GM21576 (cell line): ENCODE results near the gene RARB.

Experiments
- ATAC-seq: cut with Tn5 transposase; IDR thresholded peaks from one replicate; pipeline ENCODE4 v1.9.1; 2021; ENCODE audit warnings: mild to moderate bottlenecking, moderate library complexity; ENCODE audit not compliant: unreplicated experiment

RARB gene

GRCh38 chr3:25502233-25502632, 74.2 kb downstream of the RARB start:
- ATAC-seq, result no peak

GRCh38 chr3:25503898-25504301, 75.8 kb downstream of the RARB start:
- no peak for ATAC-seq

DNA sequence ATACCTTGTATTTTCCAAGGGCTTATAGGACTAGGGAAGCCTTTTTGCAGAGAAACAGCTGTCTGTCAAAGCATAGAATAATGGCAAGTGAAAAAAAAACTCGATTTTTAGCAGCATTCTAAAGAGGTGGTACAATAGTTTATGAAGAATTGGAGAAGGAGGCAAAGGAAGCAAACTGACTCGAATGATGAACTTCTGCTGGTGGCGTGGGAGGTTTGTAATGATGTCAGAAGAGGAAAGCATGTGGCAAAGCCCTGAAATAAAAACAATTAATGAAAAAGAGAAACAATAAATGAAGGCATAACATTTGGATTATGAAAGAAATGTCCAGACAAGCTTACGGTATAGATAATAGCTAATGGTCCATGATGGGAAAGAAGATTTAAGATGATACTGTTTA, 77.5 kb downstream of the RARB start:
- ATAC-seq, result no peak

GRCh38 chr3:25507811-25508210, 79.7 kb downstream of the RARB start:
- no peak for ATAC-seq

DNA sequence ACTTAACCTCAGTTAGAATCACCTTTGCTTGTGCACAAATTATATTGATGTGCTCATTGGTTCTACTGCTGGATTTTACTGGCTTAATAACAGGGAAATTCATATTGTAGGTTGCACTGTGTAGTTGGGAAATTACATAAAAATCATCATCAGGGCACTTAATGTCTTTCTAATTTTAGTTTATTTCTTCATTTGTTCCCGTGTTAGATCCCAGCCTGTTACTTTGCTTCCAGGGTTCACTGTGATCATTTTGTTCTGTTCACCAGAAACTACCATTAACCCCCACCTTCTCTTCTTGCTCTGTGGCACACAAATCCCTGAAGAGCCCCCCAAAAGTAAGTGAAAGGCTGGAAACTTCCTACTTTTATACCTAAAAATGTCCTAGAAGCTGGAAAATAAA, 80.4 kb downstream of the RARB start:
- no peak for ATAC-seq

- ATAC-seq, result no peak
Measured at GRCh38 chr3:25508901-25509300, 80.8 kb downstream of the RARB start.

DNA sequence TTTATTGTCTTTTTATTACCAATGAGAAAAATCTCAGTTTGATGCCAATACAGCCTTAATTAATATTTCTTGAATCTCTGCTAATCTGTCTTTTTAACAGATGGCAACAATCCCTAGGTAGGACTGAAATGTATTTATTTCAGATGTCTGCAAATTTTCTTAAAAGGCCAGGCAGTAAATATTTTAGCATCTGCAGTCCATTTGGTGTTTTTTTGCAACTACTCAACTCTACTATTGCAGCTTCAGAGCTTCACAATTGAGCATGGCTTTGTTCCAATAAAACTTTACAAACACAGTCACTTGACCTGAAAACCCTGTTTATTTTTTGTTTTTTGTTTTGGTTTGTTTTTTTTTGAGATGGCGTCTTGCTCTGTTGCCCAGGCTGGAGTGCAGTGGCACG, 82.7 kb downstream of the RARB start:
- ATAC-seq, result no peak

DNA sequence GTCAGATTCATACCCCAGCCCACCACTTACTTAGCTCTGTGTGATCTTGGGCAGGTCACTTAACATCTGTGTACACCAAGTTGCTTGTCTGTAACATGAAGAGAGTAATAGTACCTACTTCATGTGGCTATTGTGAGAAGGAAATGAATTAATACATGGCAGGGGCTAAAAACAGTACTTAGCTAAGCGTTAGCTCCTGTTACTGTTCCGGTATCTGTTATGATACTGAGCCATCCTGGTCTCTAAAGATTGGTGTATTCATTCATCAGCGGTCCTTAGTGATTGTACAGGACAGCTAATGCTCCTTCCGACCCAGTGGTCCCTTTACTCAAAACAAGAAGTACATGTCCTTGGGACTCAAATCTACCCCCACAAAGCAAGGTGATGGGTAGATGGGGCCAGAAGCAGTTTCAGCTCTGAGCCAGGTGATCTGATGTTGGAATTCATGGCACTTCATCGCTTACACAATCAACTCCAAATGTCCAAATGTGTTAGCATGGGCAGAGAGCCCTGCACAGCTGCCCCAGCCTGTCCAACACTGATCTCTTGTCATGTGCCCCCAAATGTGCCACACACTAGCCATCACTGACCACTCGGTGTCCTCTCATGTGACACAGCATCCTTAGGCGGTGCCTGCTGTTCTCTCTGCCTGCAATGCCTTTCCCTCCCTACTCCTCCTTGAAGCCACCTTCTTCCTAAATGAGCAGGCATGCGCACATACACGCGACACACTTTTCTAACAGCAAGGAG, 84.1 kb downstream of the RARB start:
- ATAC-seq, result no peak

- ATAC-seq, result no peak
Measured at GRCh38 chr3:25513642-25514266, 85.7 kb downstream of the RARB start.

DNA sequence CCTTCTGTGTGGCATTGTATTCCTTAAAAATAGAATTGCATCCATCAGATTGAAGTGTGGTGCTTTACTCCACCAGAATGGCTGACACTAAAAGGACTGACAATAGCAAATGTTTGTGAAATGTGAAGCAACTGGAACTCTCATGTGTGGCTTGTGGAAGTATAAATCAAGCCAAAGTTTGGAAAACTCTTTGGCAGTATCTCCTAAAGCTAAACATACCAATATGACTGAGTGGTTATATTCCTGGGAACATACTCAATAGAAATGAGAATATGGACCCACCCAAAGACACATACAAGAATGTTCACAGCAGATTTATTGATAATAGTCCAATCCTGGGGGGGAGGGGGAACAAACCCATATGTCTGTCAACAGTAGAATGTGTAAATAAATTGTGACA, 87.1 kb downstream of the RARB start:
- ATAC-seq, result no peak

- no peak for ATAC-seq
Measured at GRCh38 chr3:25520926-25521559, 93.0 kb downstream of the RARB start.

DNA sequence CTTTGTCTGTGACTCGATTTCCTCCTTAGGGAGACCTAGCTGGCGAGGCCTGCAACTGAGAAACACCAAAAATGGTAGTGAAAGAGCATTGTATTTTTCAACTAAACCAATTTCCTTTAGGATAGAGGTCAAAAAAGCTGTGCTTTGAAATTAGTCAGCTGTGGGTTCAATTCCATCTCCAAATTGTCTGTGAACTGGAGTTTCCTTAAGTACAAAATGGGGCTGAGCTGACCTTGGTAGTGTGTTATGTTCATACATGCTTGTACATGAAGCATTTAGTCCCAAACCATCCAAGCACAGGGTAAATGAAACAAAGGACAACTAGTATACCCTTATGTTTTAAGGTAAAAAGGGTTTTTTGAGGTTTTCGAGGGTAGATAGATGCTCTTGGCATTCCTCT, 99.3 kb downstream of the RARB start:
- no peak for ATAC-seq

DNA sequence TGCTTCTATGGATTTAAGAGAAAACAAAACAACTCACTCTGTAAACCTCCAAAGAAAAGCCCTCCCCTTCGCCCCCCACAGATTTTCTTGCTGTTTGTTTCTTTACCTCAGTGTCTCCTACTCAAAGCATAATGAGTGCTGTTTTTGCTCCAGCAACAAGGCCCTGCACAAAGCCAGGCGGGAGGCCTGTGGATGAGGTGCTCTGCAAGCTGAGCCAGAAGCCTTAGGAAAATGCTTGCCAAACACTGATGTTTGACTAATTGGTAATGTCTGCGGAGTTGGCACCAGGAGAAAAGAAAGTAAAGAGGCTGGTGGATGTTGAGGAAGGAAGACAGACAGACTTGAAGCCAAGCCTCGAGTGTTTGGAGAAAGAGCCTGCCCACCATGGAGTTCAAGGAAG, 99.7 kb downstream of the RARB start:
- ATAC-seq, result no peak

GRCh38 chr3:25531971-25532370, 103.9 kb downstream of the RARB start:
- ATAC-seq, result no peak

DNA sequence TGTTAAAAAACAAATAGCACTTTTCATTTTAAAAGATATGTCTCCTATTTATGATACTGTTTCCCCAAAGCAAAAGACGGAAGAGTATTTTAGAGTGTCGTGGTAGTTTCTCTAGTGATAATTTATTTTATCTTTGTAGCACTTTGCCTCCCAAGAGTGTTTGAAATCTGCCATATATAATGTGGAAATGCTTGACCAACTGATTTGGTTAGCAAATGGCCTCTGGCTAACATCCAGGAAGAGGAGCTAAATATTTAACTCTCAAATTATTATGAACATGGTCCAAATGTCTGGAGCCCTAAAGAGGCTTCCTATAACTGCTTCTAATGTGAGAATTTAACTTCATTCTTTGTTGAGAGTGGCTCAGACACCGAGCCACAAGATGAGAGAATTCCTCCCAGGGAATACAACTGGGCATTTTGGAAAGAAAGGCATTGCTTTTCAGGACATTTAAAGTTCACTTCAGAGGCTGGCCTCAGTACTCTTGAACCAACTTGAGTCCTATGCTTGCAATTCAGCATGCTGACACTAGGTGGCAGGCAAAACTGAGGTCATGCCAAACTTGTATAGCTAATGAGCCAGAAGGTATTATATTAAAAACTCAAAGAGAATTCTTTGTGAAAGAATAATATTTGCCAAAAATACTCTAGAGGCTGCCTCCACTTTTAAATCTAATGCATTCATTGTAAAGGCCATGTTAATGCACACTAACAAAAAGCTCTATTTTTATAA, 104.5 kb downstream of the RARB start:
- ATAC-seq, result no peak

DNA sequence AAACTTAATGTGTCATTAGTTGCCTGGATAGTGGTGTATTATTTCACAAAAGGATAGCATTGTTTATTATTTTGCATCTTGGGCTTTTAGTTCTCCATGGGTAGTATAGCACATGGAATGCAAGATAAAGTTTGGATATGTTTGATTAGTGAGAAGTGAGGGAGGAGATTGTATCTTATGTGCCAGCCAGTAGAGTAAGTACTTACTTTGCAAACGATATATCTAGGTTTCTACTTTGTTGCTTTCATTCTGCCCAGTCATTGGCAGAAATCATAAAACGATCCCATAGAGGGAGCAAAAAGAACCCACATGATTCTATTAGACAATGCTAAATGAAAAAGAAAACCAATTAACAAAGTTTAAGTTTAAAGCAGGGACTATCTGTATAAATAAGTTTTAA, 105.3 kb downstream of the RARB start:
- ATAC-seq, result no peak

DNA sequence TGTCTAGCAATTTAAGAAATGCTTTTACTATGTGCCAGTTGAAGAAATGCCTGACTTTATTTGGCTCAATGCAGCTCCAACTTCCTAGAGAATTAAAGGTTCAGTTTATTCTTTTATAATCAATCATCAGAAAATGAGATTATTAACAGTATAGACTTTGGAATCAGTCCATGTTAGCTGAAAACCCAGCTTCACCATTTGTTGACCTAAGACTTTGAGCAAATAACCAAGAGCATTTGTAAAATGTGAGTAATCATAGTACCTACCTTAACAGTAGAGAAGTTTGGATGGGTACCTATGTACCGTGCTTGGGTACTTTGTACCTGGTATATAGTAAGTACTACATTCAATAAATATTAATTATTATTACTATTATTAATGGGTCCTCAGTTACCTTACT, 105.9 kb downstream of the RARB start:
- no peak for ATAC-seq

DNA sequence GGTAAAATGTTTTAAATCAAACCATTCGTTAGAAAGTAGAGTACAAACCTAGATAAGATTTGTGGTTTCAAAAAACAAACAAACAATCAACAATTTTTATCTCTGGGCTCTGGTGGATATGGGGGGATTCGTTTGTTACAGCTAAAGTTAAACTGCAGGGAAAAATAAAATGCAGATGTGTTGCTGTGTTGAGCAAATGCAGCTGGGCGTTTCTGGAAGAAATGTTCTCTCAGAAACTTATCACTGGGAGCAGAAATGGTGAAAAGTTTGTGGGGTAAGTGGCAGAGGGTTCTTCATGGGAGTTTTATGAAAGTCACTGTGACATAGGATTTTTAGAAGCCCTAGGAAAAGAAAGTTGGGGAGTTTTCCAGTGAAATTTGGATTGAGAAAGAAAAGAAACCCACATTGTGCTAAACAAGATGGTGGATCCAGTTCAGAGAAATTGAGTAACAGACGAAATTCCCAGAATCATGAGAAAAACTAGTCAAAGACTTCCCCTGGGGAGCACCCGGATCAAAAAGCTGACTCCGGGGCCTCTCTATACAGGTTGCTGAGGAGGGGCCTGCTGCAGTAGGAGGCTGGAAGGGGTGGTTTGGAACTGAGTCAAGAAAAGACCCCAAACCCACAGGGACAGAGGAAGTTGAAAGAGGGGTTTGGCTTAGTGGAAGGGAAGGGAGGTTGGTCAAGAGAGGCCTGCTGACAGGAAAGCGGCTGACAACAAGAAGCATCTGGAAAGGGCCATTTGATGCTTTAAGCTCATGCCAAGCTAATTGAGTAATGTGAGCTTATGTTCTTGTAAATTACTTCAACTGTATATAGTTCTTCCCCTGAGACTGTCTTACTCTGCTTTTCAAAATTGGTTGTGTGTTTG, 108.7 kb downstream of the RARB start:
- ATAC-seq, result no peak

GRCh38 chr3:25537516-25537915, 109.5 kb downstream of the RARB start:
- ATAC-seq, result no peak

DNA sequence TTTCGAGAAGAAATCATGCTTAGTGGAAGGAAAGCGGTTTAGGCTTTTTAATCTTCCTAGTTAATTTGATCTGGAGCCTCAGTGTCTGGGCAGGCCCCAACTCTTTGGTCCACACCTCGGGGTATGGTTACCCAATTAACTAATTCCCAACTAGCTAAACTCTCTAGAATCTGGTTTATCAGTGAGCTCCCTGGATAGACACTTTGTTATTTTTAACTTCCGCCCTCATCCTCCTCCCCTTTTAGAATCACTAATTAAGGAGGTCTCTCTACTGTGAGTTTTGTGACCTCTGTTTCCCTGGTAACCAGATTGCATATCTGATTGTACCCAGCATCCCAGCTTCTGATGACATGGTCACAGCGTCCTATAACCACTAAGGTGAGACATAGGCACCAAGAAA, 112.2 kb downstream of the RARB start:
- no peak for ATAC-seq
